Vagina (tissue), 2 donors: ENCODE measurements around the gene TIPARP. TPM values are rescaled to one million over a fixed set of nuclear protein-coding genes. Genes with fewer than 3 reads are reported as not detected.

Experiments used
- DNase-seq, 2 donors: peaks; one replicate each; pipeline ENCODE4 v3.0.0-alpha.2; 2017; ENCODE audit errors: extremely low spot score in 2 of 2
- H3K27ac ChIP-seq: fragments of 200-600 bp; sonication (generic); one replicate; pipeline ENCODE4 v1.5.1; 2019
- H3K27me3 ChIP-seq: fragments of 200-600 bp; sonication (generic); one replicate; pipeline ENCODE4 v1.5.1; 2019
- H3K36me3 ChIP-seq, 2 donors: fragments of 200-600 bp; sonication (generic); one replicate each; pipeline ENCODE4 v1.5.1; 2017 to 2019
- H3K4me1 ChIP-seq: fragments of 200-600 bp; sonication (generic); one replicate; pipeline ENCODE4 v1.5.1; 2019
- H3K4me3 ChIP-seq, 2 donors: fragments of 200-600 bp; sonication (generic); 1 replicate in 1 of 2; 2 replicates in 1 of 2; pipeline ENCODE4 v1.5.1; 2016 to 2019
- H3K9me3 ChIP-seq: fragments of 200-600 bp; sonication (generic); one replicate; pipeline ENCODE4 v1.5.1; 2019
- POLR2A ChIP-seq, 2 donors: fragments of 450-650 bp; IDR thresholded peaks; one replicate each; pipeline ENCODE4 v1.6.1; 2017; ENCODE audit warnings: antibody characterized with exemption in 2 of 2, mild to moderate bottlenecking in 2 of 2, moderate library complexity in 2 of 2
- POLR2AphosphoS5 ChIP-seq, 2 donors: sonication (generic); formaldehyde crosslinking; IDR thresholded peaks; one replicate each; pipeline ENCODE4 v1.9.0; 2017; ENCODE audit warnings: antibody characterized with exemption in 2 of 2, mild to moderate bottlenecking in 2 of 2, low read depth in 1 of 2; ENCODE audit not compliant: insufficient read depth in 1 of 2
- intact Hi-C: fragments of 100-400 bp; cut with DNase I; formaldehyde crosslinking; loops from one replicate; pipeline ENCODE4 v1.15.1; 2023
- total RNA-seq: library from RNA; depleted of rRNA; stranded (reverse); fragments of >200 nt; gene quantifications from one replicate; pipeline ENCODE4 v1.2.3, GENCODE V29; 2016
- TF ChIP-seq, protein P1 (sequence below), 3 experiments: fragments of 450-650 bp in 2 of 3; fragments of 200-600 bp in 1 of 3; sonication (generic) in 1 of 3; IDR thresholded peaks; one replicate each; pipeline ENCODE4 v1.5.1; 2017 to 2019; ENCODE audit warnings: antibody characterized with exemption in 3 of 3, mild to moderate bottlenecking in 2 of 3, moderate library complexity in 2 of 3

TIPARP gene
- total RNA-seq, 1 donor from 2014 or later, result 44.0 TPM

DNA sequence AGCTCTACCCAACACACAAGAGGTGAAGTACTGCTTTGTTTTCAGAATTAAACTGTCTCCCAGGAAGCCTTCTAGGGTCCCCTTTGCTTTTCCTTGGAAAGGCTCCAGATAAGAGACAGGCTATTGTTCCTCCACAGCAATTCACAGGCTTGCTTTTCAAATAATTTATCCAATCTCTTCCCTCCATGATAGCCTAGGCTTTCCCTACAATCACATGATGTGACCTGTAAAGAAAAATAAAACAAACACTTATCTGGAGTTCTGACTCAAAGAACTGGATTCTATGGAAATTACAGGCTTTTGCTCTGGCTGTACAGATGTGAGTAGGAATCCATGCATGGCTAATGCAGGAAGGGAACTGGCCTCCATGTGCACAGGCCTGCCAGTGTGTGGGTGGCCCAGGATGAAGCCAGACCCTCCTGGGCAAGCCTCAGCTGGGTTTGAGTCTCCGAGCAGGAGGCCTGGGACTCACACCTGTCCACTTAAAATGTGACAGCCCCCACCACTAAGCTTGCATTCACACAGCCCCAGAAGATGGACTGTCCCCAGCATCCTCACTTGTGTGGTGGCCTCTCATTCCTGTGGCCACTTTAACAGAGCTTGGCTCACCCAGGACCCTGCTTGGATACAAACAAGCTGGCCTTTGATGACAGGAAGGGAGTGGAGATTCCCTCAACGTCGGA, 75.9 kb downstream of the TIPARP start:
- Histone ChIP-seq H3K27me3 (no peaks in the 10 kb centered on the region), H3K36me3 (no peaks in the 10 kb centered on the region), H3K4me3 (no peak overlapping the region), H3K4me1 (peaks cover 23% of the 10 kb centered on the region), H3K27ac (peak overlapping the region; percentile 57), H3K9me3 (no peaks in the 10 kb centered on the region)
- intact Hi-C loops, result no loop called here
- no peak for DNase-seq
- TF ChIP-seq, protein P1, sequence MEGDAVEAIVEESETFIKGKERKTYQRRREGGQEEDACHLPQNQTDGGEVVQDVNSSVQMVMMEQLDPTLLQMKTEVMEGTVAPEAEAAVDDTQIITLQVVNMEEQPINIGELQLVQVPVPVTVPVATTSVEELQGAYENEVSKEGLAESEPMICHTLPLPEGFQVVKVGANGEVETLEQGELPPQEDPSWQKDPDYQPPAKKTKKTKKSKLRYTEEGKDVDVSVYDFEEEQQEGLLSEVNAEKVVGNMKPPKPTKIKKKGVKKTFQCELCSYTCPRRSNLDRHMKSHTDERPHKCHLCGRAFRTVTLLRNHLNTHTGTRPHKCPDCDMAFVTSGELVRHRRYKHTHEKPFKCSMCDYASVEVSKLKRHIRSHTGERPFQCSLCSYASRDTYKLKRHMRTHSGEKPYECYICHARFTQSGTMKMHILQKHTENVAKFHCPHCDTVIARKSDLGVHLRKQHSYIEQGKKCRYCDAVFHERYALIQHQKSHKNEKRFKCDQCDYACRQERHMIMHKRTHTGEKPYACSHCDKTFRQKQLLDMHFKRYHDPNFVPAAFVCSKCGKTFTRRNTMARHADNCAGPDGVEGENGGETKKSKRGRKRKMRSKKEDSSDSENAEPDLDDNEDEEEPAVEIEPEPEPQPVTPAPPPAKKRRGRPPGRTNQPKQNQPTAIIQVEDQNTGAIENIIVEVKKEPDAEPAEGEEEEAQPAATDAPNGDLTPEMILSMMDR (IDR thresholded peaks at IDR 0.05), result no peak
- TF ChIP-seq POLR2AphosphoS5 (IDR thresholded peaks at IDR 0.05; ENCODE audit: insufficient read depth in 1 of 2, low read depth in 1 of 2), result no peak
- TF ChIP-seq POLR2A (IDR thresholded peaks at IDR 0.05), result no peak

DNA sequence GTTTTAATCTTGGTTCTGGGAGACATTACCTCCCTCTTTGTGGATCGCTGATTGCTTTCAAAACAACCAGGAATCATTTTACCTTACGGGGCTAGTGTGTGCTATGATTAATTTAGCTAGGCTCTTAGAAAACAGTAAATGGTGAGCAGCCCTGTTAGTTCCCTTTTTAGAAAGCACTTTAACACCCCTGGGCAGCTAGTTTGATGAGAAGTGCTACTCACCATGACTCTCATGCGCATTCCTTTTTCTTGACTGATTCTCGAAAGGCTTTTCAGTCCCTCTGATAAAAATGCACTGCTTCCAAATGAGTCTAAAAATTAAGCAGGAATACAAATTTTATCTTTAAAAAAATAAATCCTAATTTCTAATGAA, 76.5 kb downstream of the TIPARP start:
- no peaks in the 10 kb centered on the region for H3K36me3 ChIP-seq
- H3K4me3 ChIP-seq, result no peak overlapping the region
- no peaks in the 10 kb centered on the region for H3K9me3 ChIP-seq
- TF ChIP-seq, protein P1 (IDR thresholded peaks at IDR 0.05), result no peak
- no peak for TF ChIP-seq POLR2AphosphoS5 (IDR thresholded peaks at IDR 0.05; ENCODE audit: insufficient read depth in 1 of 2, low read depth in 1 of 2)
- no peak for TF ChIP-seq POLR2A (IDR thresholded peaks at IDR 0.05)
- no peak for DNase-seq
- peaks cover 23% of the 10 kb centered on the region for H3K4me1 ChIP-seq
- H3K27ac ChIP-seq, result peak overlapping the region; percentile 57
- no peaks in the 10 kb centered on the region for H3K27me3 ChIP-seq
- intact Hi-C loops, result no loop called here

DNA sequence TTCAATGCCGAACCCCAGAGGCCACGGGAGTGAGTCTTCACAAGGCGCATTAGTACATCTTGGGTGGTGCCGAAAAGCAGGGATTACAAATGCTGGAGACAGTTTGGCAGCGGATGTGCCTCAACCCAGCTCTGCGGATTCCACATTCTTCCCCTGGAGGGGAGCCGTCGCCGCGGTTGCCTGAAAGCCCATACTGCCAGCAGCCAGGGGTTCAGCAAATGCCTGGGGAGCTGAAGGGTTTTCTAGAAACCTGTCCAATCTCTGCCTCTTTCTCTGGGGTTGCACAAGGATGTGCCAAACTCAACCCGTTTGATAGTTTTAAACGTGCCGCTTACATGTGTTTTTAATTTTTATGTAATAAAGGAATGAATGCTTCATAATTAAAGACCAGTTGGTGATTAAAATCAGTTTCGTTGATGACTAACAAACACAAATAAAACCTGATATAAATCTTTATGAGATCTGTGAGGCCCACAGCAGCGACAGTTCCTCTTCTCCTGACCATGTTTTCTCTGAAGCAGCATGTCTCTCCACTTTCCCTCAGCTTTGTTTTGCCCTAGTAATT, 77.2 kb downstream of the TIPARP start:
- no peak for DNase-seq
- Histone ChIP-seq H3K36me3 (no peaks in the 10 kb centered on the region), H3K27ac (peak overlapping the region; percentile 57), H3K27me3 (no peaks in the 10 kb centered on the region), H3K9me3 (no peaks in the 10 kb centered on the region), H3K4me1 (peaks cover 23% of the 10 kb centered on the region), H3K4me3 (peak overlapping the region in 1 of 2 donors; percentile 15)
- TF ChIP-seq, protein P1 (IDR thresholded peaks at IDR 0.05), result no peak
- TF ChIP-seq POLR2AphosphoS5 (IDR thresholded peaks at IDR 0.05; ENCODE audit: insufficient read depth in 1 of 2, low read depth in 1 of 2), result peak; percentile 28 to 61
- TF ChIP-seq POLR2A (IDR thresholded peaks at IDR 0.05), result no peak
- intact Hi-C loops, result no loop called here

Other genes starting within 250 kb of the TIPARP start
- 68.0 TPM for gene SSR3, start 119.5 kb upstream of the TIPARP start, total RNA-seq
- gene LEKR1, start 151.8 kb downstream of the TIPARP start, total RNA-seq, result not detected